KOPT-K1 (cell line): Measurements from ENCODE around the gene KRTAP16-1.

Experiments used
- H3K27ac ChIP-seq: fragments of 200-600 bp; sonication (generic); 2 replicates; pipeline ENCODE4 v1.5.1; 2016; ENCODE audit warnings: antibody characterized with exemption, mild to moderate bottlenecking, low read depth, low read length; ENCODE audit not compliant: poor library complexity, severe bottlenecking
- H3K36me3 ChIP-seq: fragments of 200-600 bp; sonication (generic); 2 replicates; pipeline ENCODE4 v1.5.1; 2017; ENCODE audit warnings: antibody characterized with exemption, mild to moderate bottlenecking, low read length, moderate library complexity; ENCODE audit not compliant: insufficient read depth
- H3K9me3 ChIP-seq: fragments of 200-600 bp; sonication (generic); 2 replicates; pipeline ENCODE4 v1.5.1; 2017; ENCODE audit warnings: antibody characterized with exemption, low read length, mild to moderate bottlenecking; ENCODE audit not compliant: insufficient read depth, poor library complexity, severe bottlenecking

Gene KRTAP16-1

DNA sequence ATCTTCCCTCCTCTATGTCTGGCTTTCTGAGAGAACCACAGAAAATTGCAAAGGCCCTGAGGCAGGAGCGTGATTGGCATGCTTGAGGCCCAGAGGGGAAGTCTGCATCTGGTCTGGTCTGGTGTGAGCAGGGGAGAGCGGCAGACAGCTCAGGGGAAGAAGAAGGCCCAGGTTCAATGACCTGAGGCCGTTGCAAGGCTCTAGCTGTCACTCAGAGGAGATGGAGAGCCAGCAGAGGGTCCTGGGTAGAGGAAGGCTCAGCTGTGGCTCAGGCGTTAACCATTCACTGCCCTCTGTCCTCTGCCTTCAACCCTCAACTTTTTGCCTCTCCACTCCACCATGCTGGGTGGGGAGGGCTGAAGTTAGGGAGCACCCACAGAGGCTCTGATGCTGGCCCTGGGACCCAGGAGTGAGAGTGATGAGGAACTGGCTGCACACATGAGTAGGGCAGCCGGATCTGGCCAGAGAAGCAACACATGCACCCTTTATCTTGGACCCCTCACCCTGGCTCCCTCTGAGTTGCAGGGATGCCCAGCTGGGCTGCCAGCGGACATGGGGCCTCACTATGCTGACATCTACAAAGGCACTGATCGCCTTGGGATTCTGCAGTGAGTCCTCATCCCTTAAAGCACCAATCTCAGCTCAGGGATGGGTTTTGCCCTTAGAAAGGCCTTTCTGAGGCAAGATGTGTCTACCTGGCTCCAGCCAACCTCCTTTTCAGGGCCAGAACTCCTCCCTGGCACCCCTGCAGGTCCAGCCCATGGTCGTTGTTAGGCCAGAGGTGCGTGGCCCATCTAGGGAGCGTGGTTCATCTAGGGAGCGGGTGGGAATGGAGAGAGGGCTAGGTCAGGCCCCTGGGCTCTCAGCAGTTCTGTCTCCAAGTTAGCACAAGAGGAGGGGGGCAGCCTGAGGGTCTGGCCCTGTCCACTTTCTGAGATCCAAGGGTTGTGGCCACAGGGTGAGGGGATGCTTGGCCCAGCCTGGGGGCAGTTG is 14.1 kb upstream of the KRTAP16-1 start:
- peaks cover 13% of the 10 kb centered on the region for H3K9me3 ChIP-seq
- H3K36me3 ChIP-seq, result no peaks in the 10 kb centered on the region
- no peak overlapping the region for H3K27ac ChIP-seq

GRCh38 chr17:41322094-41322902 is 13.2 kb upstream of the KRTAP16-1 start:
- Histone ChIP-seq H3K27ac (no peak overlapping the region), H3K9me3 (peaks cover 13% of the 10 kb centered on the region), H3K36me3 (no peaks in the 10 kb centered on the region)

DNA sequence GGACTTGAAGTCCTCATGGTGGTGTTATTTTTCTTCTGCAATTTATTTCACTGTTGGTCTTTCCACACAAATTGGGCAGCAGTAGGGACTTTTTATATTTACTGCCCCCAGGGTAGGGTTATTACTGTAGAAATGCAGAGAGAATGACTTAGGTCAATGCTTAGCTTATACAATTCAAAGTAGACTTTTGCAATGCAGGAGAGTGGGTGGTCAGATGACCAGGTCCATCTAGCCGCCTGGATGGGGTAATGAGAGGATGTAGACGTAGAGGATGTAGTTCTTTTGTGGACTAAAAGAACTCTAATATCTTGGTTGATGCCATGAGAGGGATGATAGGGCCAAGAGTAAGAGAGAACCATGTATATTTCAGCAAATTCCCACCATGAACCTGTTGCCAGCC is 9.1 kb upstream of the KRTAP16-1 start:
- Histone ChIP-seq H3K27ac (no peak overlapping the region), H3K9me3 (peaks cover 13% of the 10 kb centered on the region)

DNA sequence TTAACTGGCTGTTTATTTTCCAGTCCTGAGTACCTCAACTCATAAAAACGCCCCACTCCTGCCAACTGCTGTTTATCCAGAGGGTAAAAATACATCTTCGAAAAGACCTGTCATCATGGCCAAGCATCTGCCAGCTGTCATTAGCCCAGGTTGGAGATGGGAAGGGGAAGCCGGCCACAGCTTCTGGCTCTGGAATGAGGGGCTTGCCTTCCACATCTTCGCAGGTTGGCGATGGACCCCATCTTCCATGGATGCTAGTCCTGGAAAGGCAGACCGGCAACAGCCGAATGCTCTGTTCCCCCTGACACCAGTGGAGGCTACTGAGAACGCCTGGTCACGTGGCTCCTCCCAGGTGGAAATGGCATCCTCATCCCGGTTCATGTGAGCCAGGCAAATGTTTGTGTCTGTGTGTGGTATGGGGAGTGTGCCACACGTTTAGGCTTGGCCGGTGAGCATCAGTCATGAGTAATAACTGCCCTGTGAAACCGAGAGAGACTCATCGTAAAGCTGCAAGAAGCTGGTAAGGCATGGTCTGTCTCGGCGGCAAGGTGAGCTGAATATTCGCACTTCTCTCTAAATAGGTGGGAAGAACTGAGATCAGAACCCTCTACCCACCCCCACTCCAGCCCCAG is 6.8 kb upstream of the KRTAP16-1 start:
- H3K27ac ChIP-seq, result no peak overlapping the region
- H3K36me3 ChIP-seq, result no peaks in the 10 kb centered on the region
- peaks cover 13% of the 10 kb centered on the region for H3K9me3 ChIP-seq

More for the DNA sequence above, 9.1 kb upstream of the KRTAP16-1 start:
- H3K36me3 ChIP-seq, result no peaks in the 10 kb centered on the region

DNA sequence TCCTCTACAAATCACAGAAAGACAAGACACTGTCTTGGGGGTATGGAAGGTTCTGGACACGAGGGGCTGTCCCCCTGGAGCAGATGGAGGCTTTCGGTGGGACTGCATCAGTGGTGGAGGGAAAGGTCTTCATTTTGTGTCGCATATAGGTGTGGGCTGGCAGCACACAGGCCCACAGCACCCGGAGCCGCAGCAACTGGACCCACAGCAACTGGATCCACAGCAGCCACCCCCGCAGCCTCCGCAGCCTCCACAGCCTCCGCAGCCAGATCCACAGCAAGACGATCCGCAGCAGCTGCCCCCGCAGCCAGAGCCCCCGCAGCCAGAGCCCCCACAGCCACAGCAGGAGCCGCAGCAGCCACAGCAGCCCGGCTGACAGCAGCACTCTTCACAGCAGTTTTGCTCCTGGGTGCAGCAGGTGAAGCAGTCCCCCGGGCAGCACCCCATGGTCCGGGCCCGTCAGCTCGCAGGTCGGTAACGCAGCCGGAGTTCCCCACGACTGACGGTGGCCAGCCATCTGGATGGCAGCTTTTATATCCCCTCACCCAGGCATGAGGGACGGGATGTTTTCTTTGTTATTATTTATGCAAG is 6.2 kb upstream of the KRTAP16-1 start, which contains the start of gene KRTAP17-1:
Gene KRTAP17-1, minus strand, starts transcription at position 507 of the 591 bp plus-strand sequence. Its CDS starts 60 bp downstream, at position 447.
- H3K9me3 ChIP-seq, result peaks cover 8% of the 10 kb centered on the region
- H3K36me3 ChIP-seq, result no peaks in the 10 kb centered on the region
- H3K27ac ChIP-seq, result no peak within 1 kb of the TSS

DNA sequence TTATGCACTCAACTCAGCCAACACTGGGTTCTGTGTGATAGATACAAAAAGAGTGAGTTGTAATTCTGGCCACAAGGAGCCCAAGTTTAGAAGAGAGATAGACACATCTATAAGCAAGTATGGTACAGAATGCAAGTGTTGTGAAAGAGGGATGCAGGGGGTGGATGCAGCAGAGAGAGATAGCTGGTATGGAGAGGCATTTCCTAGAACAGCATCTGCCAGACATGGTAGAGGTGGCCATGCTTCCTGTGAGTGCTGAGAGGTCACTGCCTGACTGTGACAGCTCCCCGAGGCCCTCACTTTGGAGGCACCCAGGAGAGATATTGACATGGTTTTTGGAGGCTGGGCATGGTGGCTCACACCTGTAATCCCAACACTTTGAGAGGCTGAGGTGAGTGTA is 2.0 kb upstream of the KRTAP16-1 start:
- Histone ChIP-seq H3K36me3 (no peaks in the 10 kb centered on the region), H3K27ac (no peak overlapping the region), H3K9me3 (no peaks in the 10 kb centered on the region)

DNA sequence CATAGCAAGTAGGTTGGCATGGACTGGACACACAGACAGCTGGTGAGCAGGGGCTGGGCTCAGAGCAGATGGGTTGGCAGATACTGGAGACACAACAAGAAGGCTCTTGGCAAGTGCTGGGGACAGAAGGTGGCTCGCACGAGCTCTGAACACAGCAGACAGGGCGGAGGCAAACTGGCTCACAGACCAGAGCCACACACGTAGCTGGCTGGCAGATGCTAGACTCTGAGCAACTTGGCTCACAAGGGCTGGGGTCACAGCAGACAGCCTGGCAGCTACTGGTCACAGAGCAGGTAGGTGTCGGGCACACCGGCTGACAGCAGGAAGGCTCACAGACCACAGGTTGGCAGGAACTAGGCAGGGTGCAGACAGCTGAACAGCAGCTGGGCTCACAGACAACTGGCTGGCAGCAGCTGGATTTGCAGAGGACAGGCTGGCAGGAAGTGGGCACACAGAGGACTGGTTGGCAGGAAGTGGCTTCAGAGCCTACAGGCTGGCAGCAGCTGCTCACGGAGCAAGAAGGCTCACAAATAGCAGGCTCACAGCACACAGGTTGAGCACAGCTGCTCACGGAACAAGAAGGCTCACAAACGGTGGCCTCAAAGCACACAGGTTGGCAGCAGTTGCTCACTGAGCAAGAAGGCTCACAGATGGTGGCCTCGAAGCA is 725 bp downstream of the KRTAP16-1 start:
- H3K27ac ChIP-seq, result peak overlapping the region; percentile 74
- no peaks in the 10 kb centered on the region for H3K36me3 ChIP-seq
- H3K9me3 ChIP-seq, result no peaks in the 10 kb centered on the region

GRCh38 chr17:41307647-41308046 is 1.5 kb downstream of the KRTAP16-1 start:
- Histone ChIP-seq H3K36me3 (no peaks in the 10 kb centered on the region), H3K27ac (peak overlapping the region; percentile 74), H3K9me3 (no peaks in the 10 kb centered on the region)

DNA sequence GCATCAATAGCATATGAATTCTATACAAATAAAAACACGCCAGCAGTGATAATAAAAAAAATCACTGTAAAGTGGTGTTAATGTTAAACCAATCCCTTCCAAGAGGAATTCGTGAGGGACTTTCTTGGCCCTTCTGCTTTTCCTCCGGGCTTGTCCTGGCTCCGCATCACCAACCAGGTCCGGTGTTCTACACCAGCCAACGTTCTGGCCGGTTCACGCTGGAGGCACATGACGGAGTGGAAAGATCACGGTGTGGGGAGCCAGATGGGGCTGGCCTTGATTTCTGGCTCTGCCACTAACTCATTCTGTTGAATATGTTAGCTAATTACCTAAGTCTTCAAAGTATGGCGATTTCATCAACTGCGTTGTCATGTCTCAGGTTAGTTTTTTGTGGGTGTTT is 5.0 kb downstream of the KRTAP16-1 start:
- H3K36me3 ChIP-seq, result no peaks in the 10 kb centered on the region
- H3K9me3 ChIP-seq, result no peaks in the 10 kb centered on the region
- H3K27ac ChIP-seq, result no peak overlapping the region

DNA sequence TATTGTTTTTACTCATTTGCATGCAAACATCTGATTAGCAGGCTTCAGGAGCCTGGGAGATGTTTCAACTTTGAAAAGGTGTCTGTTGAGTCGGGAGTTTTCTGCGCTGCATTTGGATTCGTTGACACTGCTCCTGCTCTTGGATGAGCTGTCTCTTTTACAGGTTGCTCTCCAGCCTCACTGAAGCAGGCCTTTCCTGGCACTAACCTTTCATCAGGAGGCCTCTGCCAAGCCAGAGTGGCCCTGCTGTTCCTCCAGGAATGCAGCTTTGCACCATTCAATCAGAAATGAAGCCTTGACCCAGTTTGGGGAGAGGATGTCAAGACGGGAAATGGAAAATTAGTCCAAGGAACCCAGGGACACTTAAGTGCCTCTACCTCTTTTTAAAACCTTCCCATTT is 6.1 kb downstream of the KRTAP16-1 start:
- H3K9me3 ChIP-seq, result no peaks in the 10 kb centered on the region
- H3K36me3 ChIP-seq, result no peaks in the 10 kb centered on the region
- no peak overlapping the region for H3K27ac ChIP-seq

DNA sequence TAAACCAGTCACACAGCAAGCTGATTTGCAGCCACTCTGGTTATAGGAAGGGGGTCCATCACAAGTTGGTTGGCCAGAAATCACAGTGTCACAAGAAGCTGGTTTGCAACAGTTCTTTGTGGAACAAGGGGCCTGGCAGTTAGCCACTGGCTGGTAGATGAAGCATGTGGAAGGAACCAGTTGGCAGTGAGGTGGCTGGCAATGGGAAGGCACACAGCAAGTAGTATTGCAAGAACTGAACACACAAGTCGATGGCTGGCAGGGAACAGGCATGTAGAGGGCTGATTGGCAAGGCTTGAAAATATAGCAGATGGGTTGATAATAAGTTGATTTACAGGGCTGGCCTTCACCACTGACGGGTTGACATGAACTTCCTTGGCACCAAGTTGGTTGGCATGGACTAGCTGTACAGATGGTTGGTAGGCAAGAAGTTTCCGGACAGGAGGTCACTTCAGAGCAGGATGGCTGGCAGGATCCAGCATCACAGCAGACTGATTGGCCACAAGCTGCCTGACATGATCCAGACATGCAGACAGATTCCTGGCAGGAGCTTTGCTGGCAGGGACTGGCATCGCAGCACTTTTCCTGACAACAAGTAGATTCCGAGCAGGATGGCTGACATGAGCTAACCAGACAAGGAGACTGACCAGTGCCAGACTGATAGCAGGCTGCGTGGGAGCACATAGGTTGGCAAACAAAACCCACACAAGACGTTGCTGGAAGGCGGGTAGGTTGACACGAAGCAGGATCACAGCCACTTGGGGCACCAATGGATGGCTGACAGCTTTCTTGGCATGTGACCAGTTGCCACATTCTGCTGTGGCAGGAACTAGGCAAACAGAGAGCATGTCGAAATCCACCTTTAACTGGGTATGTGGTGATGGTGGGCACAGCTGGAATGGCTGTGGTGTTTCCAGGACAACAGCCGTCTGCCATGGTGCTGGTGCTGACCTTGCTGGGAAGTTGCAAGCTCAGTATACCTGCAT is 6.9 kb downstream of the KRTAP16-1 start, which contains the start of gene KRTAP29-1:
Gene KRTAP29-1, minus strand, starts transcription at position 936 of the 986 bp plus-strand sequence. Its CDS starts 0 bp downstream, at position 936.
- Histone ChIP-seq H3K36me3 (no peaks in the 10 kb centered on the region), H3K27ac (no peak within 1 kb of the TSS), H3K9me3 (no peaks in the 10 kb centered on the region)

- no peaks in the 10 kb centered on the region for H3K9me3 ChIP-seq
- H3K27ac ChIP-seq, result no peak overlapping the region
- no peaks in the 10 kb centered on the region for H3K36me3 ChIP-seq
Measured at GRCh38 chr17:41301204-41301790, 7.8 kb downstream of the KRTAP16-1 start.
